ENCODE measurements around the gene MRPS18B. TPM values are rescaled to one million over a fixed set of nuclear protein-coding genes. Genes with fewer than 3 reads are reported as not detected.

Gene MRPS18B
- polyA plus RNA-seq, 3 donors: 18.8 to 52.4 (median 45.2) TPM

DNA sequence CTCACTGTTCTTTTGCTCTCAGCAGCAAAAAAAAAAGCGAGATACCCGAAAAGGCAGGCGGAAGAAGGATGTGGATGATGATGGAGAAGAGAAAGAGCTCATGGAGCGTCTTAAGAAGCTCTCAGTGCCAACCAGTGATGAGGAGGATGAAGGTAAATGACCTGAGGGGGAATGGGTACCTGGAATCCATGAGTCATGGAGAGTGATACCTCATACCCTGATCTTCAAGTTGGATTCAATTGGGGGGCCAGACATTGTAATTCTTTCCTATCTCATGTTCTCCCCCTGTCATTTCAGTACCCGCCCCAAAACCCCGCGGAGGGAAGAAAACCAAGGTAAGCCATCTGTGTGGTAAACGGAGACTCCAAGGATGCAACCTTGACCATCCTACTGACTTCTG lies 39.6 kb upstream of the MRPS18B start:
- Mint-ChIP-seq H3K4me3 (no peak overlapping the region), H3K36me3 (peaks cover 71 to 90% of the 10 kb centered on the region in 2 donors), H3K9me3 (no peaks in the 10 kb centered on the region), H3K27me3 (ENCODE audit: low read depth in 3 of 3) (no peaks in the 10 kb centered on the region), H3K4me1 (peaks cover 10% of the 10 kb centered on the region), H3K27ac (no peak overlapping the region)
- Histone ChIP-seq H3K36me3 (replicated peaks in 1 of 2; ENCODE audit: control insufficient read depth in 1 of 2, insufficient read depth in 2 of 2, low read length in 2 of 2) (peaks cover 60 to 89% of the 10 kb centered on the region in 2 donors), H3K9ac (ENCODE audit: insufficient read depth, low read length, poor library complexity, severe bottlenecking) (no peak overlapping the region), H3K27me3 (ENCODE audit: control insufficient read depth in 2 of 2, insufficient read depth in 2 of 2, low read length in 2 of 2) (no peaks in the 10 kb centered on the region), H3K4me1 (ENCODE audit: control insufficient read depth in 1 of 2, insufficient read depth in 2 of 2, low read length in 2 of 2) (peaks cover under 1 to 6% of the 10 kb centered on the region in 2 donors), H3K9me3 (replicated peaks in 1 of 2; ENCODE audit: control insufficient read depth in 1 of 2, insufficient read depth in 1 of 2, low read length in 2 of 2) (no peaks in the 10 kb centered on the region), H3K4me3 (replicated peaks in 1 of 3; ENCODE audit: low read depth in 2 of 3, low read length in 3 of 3) (no peak overlapping the region), H3K79me2 (ENCODE audit: insufficient read depth, low read length) (peaks cover 42% of the 10 kb centered on the region), H3K27ac (ENCODE audit: low read depth in 1 of 2, low read length in 2 of 2) (no peak overlapping the region), H2AFZ (ENCODE audit: insufficient read depth, low read depth, low read length, poor library complexity, severe bottlenecking) (no peak overlapping the region), H4K20me1 (ENCODE audit: insufficient read depth, low read length) (peaks cover 46% of the 10 kb centered on the region), H3K4me2 (replicated peaks; ENCODE audit: extremely low read depth, low read length, poor library complexity, severe bottlenecking) (no peak overlapping the region)
- WGBS (ENCODE audit: insufficient coverage): 100% methylated on average over 4 of the region's 8 CpGs
- DNase-seq: no peak
- TF ChIP-seq, protein P1, sequence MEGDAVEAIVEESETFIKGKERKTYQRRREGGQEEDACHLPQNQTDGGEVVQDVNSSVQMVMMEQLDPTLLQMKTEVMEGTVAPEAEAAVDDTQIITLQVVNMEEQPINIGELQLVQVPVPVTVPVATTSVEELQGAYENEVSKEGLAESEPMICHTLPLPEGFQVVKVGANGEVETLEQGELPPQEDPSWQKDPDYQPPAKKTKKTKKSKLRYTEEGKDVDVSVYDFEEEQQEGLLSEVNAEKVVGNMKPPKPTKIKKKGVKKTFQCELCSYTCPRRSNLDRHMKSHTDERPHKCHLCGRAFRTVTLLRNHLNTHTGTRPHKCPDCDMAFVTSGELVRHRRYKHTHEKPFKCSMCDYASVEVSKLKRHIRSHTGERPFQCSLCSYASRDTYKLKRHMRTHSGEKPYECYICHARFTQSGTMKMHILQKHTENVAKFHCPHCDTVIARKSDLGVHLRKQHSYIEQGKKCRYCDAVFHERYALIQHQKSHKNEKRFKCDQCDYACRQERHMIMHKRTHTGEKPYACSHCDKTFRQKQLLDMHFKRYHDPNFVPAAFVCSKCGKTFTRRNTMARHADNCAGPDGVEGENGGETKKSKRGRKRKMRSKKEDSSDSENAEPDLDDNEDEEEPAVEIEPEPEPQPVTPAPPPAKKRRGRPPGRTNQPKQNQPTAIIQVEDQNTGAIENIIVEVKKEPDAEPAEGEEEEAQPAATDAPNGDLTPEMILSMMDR (IDR thresholded peaks at IDR 0.05): no peak
- intact Hi-C loops (cut with micrococcal nuclease): loop anchor here in 1 of 2 donors (5.0 kb wide), 1 partner anchor 34 kb away; no protein-coding TSS in a partner anchor

DNA sequence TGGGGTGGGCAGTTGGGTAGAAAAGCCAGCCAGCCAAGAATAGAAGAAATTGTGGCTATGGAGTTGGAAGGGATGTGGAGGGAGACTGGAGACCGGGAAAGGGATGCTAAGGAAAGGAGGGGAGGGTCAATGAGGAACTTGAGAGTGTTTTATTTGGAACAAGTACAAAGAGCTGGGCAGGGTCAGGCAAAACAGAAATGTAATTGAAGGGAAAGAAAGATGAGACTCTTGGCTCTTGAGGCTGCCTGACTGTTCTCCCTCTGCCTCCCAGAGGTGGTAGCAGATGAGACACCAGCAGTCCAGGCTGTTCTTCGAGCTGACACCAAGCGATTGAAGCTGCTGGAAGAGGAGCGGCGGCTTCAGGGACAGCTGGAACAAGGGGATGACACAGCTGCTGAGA lies 33.7 kb upstream of the MRPS18B start:
- Mint-ChIP-seq H3K36me3 (peaks cover 85 to 100% of the 10 kb centered on the region in 2 donors), H3K4me3 (no peak overlapping the region), H3K27me3 (ENCODE audit: low read depth in 3 of 3) (peaks cover 0 to 2% (median 2%) of the 10 kb centered on the region in 3 donors), H3K27ac (peak overlapping the region in 4 of 7 donors; percentile 5 to 62 (median 52)), H3K9me3 (no peaks in the 10 kb centered on the region), H3K4me1 (no peaks in the 10 kb centered on the region)
- no peaks in the 10 kb centered on the region for H3K4me1 ChIP-seq (ENCODE audit: control insufficient read depth in 1 of 2, insufficient read depth in 2 of 2, low read length in 2 of 2)
- TF ChIP-seq, protein P1 (IDR thresholded peaks at IDR 0.05): no peak
- H3K4me2 ChIP-seq (replicated peaks; ENCODE audit: extremely low read depth, low read length, poor library complexity, severe bottlenecking): no peak overlapping the region
- no peaks in the 10 kb centered on the region for H3K27me3 ChIP-seq (ENCODE audit: control insufficient read depth in 2 of 2, insufficient read depth in 2 of 2, low read length in 2 of 2)
- H3K9ac ChIP-seq (ENCODE audit: insufficient read depth, low read length, poor library complexity, severe bottlenecking): no peak overlapping the region
- no peak overlapping the region for H3K4me3 ChIP-seq (replicated peaks in 1 of 3; ENCODE audit: low read depth in 2 of 3, low read length in 3 of 3)
- intact Hi-C loops (cut with micrococcal nuclease): no loop called here
- H4K20me1 ChIP-seq (ENCODE audit: insufficient read depth, low read length): no peaks in the 10 kb centered on the region
- H3K79me2 ChIP-seq (ENCODE audit: insufficient read depth, low read length): no peaks in the 10 kb centered on the region
- no peak overlapping the region for H2AFZ ChIP-seq (ENCODE audit: insufficient read depth, low read depth, low read length, poor library complexity, severe bottlenecking)
- no peak overlapping the region for H3K27ac ChIP-seq (ENCODE audit: low read depth in 1 of 2, low read length in 2 of 2)
- DNase-seq: no peak
- peaks cover 85 to 99% of the 10 kb centered on the region in 2 donors for H3K36me3 ChIP-seq (replicated peaks in 1 of 2; ENCODE audit: control insufficient read depth in 1 of 2, insufficient read depth in 2 of 2, low read length in 2 of 2)
- 95% methylated on average over 5 of the region's 5 CpGs for WGBS (ENCODE audit: insufficient coverage)
- no peaks in the 10 kb centered on the region for H3K9me3 ChIP-seq (replicated peaks in 1 of 2; ENCODE audit: control insufficient read depth in 1 of 2, insufficient read depth in 1 of 2, low read length in 2 of 2)
